Measurements from ENCODE around the gene VPS4A. TPM values are rescaled to one million over a fixed set of nuclear protein-coding genes. Genes with fewer than 3 reads are reported as not detected.

The VPS4A gene
- total and polyA plus RNA-seq, 10 of the 15 experiments (the other 5 are each of a cell fraction or from before 2014, with no cell fraction given): 5.2 to 36.3 (median 21.4) TPM

DNA sequence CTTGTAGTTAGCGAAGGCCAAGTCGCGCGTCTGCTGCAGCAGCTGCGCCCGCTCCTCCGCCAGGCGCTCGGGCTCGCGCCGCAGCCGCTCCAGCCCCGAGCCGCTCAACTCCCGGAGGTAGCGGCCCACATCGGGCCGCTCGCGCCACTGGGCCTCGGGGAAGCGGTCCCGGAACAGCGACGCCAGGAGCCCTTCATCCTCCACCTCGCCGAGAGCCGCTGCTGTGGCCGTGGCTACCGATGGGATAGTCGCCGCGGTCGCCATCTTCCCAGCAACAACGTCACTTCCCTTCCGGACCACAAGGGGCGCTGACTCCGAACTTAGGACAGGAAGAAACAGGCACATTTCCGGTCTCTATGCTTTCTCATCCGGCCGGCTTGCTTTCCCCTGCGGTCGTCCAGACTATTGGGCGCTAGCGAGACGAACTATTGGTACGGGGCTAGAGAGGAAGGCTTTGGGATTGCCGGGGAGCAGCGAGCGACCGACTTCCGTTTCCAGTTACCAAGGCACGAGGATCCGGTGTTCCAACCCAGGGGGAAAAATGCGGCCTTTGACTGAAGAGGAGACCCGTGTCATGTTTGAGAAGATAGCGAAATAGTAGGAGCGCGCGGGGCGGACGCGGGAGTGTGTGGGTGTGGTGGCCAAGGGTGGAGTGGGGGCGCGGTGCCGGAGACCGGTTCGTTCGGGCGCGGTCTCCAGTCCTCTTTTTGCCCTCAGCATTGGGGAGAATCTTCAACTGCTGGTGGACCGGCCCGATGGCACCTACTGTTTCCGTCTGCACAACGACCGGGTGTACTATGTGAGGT lies 28.3 kb downstream of the VPS4A start, which contains the start of the genes COG8 and NIP7 (continued):
- TF ChIP-seq PML (IDR thresholded peaks at IDR 0.05; ENCODE audit: low read length) (peak; percentile 93), ZBTB33 (IDR thresholded peaks at IDR 0.05) (no peak), CREM (IDR thresholded peaks at IDR 0.05; ENCODE audit: low read depth) (peak; percentile 97), CEBPB (IDR thresholded peaks at IDR 0.05; ENCODE audit: borderline replicate concordance in 1 of 2, low read depth in 2 of 2, low read length in 2 of 2) (no peak), HCFC1 (IDR thresholded peaks at IDR 0.05; ENCODE audit: low read length) (peak; percentile 79), POLR2AphosphoS2 (IDR thresholded peaks at IDR 0.05; ENCODE audit: low read depth, low read length) (peak; percentile 58; the same call in 1 of the 2 replicates), JUNB (IDR thresholded peaks at IDR 0.05) (no peak), TCF3 (IDR thresholded peaks at IDR 0.05; ENCODE audit: borderline replicate concordance, insufficient read depth, low read depth, low read length) (0 out of 2 replicates have a peak, but pooled peaks have one; percentile 59), ZNF687 (IDR thresholded peaks at IDR 0.05) (peak; percentile 35), RUNX3 (IDR thresholded peaks at IDR 0.05; ENCODE audit: low read length) (peak; percentile 90), SMAD1 (IDR thresholded peaks at IDR 0.05; ENCODE audit: low read depth, partially characterized antibody) (no peak), POLR2AphosphoS5 (IDR thresholded peaks at IDR 0.05; ENCODE audit: low read length) (peak; percentile 90; the same call in 1 of the 2 replicates), NFYA (IDR thresholded peaks at IDR 0.05; ENCODE audit: borderline replicate concordance, low read depth, low read length) (no peak), ZBTB11 (CRISPR knock-in tag; IDR thresholded peaks at IDR 0.05) (peak; percentile 21; the same call in 1 of the 2 replicates), POLR2A (IDR thresholded peaks at IDR 0.05; ENCODE audit: low read depth, low read length) (peak; percentile 98), NFXL1 (IDR thresholded peaks at IDR 0.05; ENCODE audit: borderline replicate concordance) (no peak), DPF2 (IDR thresholded peaks at IDR 0.05) (peak; percentile 54; the same call in 1 of the 2 replicates), CBFB (IDR thresholded peaks at IDR 0.05; ENCODE audit: low read depth) (peak; percentile 79), CBX5 (IDR thresholded peaks at IDR 0.05; ENCODE audit: low read depth) (no peak), ELK1 (IDR thresholded peaks at IDR 0.05; ENCODE audit: low read depth, low read length) (peak; percentile 84)

Measured in GM12878 (cell line).